Adipose tissue (tissue), 3 donors: ENCODE results near the gene SOX6. TPM values are rescaled to one million over a fixed set of nuclear protein-coding genes. Genes with fewer than 3 reads are reported as not detected.

Experiments
- H3K27ac ChIP-seq: one replicate; pipeline ENCODE4 v1.5.1; 2013; ENCODE audit warnings: low read depth, low read length
- WGBS, 3 donors: extraction: QIAGEN DNeasy Blood & Tissue Kit; methylation state at CpG; one replicate each; pipeline ENCODE4 v1.1.7; 2013; 5-methylcytosine and 5-hydroxymethylcytosine counted together
- polyA plus RNA-seq, 3 donors: library from polyadenylated mRNA; stranded (reverse); fragments of 200-250 nt; gene quantifications; one replicate each; pipeline ENCODE4 v1.2.3, GENCODE V29; 2013
- donor health status: healthy with polysubstance abuse.
- donor health status: Bipolar disorder and iron deficiency.
- donor health status: healthy.

SOX6 gene
- polyA plus RNA-seq, 3 donors = 1.3 to 3.2 (median 1.7) TPM

DNA sequence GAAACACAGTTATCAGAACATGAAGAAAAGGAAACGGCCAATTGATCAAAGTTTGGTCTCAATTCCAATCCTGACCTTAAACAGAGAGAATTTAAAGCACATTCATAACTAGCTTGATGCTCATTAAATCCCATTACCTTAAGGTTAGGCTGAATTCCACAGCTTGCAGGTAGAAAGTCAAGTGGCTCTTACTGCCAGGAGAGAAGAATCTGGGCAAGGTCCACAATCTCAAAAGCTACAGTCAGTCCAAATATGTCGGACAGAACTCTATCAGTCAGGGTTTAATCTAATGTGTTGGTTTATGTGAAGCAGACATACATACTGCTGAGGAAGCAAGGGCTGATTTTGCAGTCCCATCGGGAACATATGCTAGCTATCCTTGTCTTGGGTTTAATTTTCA lies 348.8 kb downstream of the SOX6 start:
- 88 to 98% (median 94%) methylated on average over 3 of the region's 3 CpGs for WGBS, 3 donors
- no peak overlapping the region for H3K27ac ChIP-seq

DNA sequence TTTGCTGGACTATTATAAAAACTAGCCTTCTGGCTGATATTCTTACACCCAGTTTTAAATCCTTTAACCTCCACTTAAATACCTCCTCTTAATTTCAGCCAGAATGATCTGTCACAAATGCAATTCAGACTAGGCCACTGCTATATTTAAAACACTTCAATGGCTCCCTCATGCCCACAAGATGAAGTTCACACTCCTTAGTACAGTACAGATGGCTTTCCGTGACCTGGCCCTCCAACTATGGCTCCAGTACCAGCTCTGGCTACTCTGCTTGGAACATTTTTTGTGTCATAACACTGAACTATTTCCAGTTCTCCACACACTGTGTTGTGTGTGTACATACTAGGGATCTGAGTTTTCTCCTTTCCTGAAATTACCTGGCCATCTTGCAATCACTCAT lies 353.4 kb downstream of the SOX6 start:
- WGBS, 3 donors = 96 to 100% (median 98%) methylated on average over 1 of the region's 1 CpG
- no peak overlapping the region for H3K27ac ChIP-seq

DNA sequence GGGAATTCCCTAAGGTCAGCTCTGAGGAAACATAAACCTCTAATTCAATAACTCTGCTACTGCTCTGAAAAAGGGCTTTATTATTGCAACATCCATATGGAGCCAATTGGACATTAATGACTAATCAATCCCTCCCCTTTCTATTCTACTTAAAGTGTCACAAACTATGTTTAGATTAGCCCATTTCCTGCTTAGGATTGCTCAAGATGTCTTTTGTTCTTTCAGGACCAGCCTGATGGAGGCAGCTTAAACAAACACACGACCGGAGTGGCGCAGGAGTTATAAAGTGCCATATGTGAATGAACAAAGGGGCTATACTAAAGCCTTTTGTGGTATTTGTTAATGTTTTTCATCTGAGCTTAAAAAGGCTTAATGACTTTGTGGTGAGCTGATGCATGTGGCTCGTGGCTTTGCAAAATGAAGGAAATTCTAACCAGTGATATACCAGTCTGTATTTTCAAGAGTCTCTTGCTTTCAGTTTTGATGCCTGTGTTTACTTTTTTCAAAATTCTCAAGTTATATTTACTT lies 354.4 kb downstream of the SOX6 start:
- no peak overlapping the region for H3K27ac ChIP-seq
- WGBS, 3 donors = 39 to 51% (median 50%) methylated on average over 4 of the region's 4 CpGs

DNA sequence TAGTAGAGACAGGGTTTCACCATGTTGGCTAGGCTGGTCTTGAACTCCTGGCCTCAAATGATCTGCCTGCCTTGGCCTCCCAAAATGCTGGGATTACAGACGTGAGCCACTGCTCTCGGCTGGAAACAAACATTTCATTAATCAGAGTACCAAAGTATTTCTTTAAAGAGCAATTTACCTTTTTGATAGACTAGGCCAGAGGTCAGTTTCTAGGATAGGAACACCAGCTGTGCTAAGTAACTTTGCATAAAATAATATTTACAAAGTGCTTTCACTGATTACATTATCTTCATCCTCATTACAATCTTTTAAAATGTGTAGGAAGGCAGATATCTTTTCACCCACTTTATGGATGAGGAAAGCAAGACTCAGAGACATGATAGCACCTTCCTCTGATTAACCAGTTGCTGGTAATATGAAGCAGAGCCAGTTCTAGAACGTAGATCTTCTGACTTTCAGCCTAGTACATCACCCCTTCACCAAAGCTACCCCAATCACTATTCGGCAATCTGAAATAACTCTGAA lies 355.2 kb downstream of the SOX6 start:
- 41 to 92% (median 84%) methylated on average over 4 of the region's 4 CpGs for WGBS, 3 donors
- no peak overlapping the region for H3K27ac ChIP-seq

DNA sequence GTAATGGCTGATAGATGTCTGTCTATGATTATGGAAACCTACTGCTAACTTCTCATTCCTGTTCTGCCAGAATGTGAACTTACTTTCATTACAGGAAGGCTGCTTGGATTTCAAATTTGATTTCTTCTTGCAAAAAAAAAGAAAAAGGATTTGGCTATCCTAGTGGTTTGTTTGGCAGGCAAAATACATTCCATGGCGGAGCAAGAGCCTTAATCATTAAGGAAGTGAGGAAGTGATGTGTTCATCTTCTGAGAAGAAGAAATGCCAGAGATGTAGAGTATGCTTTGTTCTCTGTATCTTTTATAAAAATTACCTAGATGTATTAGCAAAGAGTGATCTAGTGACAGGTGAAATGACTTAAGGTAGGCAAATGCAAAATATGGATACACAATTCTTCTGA lies 356.3 kb downstream of the SOX6 start:
- H3K27ac ChIP-seq = no peak overlapping the region

DNA sequence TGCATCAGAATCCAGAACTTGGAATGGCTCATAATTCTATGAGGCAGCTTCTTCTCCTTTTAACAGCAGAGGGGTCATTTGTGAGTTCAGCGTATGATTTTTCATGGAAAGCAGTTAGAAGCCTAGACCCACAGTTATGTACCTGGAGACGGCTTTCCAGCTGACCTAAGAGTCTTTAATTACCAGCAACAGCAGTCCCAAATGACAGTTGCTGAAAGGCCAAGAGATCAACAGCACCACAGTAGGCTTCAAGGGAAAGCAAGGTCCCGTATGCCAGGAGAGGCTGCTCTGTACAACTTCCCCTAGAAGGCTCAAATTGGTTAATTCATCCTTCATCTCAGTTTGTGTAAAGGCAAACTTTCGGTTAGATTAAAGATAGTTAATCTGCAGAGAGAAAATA lies 363.0 kb downstream of the SOX6 start:
- 94 to 95% (median 95%) methylated on average over 4 of the region's 4 CpGs for WGBS, 3 donors
- H3K27ac ChIP-seq = no peak overlapping the region

More for the DNA sequence above, 356.3 kb downstream of the SOX6 start:
- WGBS, 3 donors = 52 to 85% (median 56%) methylated on average over 1 of the region's 1 CpG

DNA sequence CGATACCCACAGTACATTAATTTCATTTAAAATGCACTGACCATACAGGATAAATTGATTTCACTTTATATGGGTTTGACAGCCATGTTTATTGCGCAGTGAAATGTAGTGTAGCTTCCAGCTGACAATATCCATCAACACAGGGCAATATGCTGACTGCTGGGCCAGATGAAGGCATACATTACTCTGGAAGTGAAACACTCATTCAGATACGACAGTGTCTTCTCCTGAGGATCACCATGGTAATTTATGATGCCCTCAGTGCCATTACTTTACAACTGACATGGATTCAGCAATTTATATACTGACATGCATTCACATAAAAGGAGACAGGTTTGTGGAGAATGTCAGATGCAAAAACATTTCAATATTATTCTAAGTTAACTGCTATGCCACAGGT lies 365.1 kb downstream of the SOX6 start:
- WGBS, 3 donors = 95 to 97% (median 96%) methylated on average over 3 of the region's 3 CpGs
- no peak overlapping the region for H3K27ac ChIP-seq

DNA sequence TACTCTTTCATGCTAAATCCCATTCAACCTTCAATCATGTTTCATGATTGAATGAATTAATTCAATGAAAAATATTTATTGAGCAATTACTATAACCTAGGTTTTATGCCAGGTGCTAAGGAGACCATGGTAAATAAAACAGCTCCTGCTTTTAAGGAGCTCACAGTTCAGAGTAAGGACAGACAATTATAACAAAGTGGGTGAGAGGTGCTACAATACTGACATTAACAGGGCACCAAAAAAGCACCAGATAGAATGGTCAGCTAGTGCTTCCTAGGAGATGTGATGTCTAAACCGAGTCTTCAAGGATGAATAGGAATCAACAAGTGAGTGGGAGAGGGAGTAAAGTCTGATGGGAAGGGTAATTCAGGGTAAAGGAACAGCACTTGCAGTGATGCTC lies 366.7 kb downstream of the SOX6 start:
- WGBS, 3 donors = 88 to 95% (median 93%) methylated on average over 1 of the region's 1 CpG
- no peak overlapping the region for H3K27ac ChIP-seq

DNA sequence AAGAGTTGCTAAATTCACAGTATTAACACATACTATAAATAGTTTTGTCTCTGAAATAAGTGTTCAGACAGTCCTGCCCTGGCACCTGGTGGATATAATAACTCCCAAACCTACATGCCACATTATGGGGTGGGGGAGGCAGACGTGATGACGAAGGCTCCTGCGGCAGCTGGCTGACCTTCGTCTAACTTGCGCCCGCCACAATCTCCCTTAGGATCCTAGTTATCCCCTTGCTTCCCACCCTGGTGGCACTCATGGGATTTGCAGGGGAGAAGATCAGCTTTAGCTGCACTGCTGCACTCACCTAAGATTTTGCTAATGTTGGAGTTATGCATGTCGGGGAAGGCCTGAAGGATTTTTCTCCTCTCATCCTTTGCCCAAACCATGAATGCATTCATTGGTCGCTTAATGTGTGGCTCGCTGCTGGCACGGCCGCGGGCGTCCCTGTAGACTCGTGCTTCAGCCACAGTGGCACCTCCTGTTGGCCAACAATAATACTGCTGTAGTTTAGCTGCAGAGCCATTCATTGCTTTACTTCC lies 367.6 kb downstream of the SOX6 start:
- H3K27ac ChIP-seq = no peak overlapping the region
- WGBS, 3 donors = 86 to 92% (median 87%) methylated on average over 14 of the region's 14 CpGs

DNA sequence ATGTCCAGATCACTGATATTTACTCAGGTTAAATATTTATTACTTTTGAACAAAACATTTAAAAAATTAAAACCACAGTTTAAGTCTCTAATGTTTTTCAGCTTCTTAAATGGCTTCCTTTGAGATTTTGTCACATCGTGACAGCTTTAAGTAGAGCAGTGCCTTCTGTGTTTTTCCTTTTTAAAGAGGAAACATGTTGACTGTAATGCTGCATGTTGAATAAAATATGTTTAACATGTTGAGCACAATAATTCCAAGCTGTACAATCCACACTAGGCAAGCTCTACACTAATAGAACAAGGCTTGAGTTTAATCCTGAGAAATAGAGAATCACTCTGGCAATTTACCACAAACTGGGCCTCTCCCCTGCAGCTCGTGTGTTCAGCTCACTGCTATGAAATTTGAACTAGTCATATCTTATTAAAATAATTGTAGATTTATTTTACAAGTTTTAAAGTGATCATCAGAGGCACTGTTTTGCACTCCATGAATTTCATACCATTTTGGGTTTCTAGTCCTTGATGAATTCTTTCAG lies 368.3 kb downstream of the SOX6 start:
- H3K27ac ChIP-seq = no peak overlapping the region
- 53 to 75% (median 58%) methylated on average over 2 of the region's 2 CpGs for whole genome bisulfite sequencing, 3 donors

DNA sequence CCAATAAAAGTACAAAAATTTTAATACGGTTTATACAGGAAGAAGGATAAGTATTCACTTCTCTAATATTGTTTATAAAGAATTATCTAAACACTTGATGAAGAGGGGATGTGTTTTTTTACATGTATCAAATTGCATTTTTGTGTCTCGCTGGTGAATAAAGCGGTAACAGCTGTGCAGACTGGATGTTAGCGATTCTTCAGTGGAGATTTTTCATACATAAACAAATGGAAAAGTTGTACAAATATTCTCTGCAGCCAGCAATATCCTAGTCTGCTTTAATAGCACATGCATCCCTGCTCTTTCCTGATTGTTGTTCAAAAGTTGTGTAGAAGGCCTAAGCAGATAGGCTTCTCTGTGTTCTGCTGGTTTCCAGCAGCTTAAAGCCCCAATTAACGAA lies 369.3 kb downstream of the SOX6 start:
- no peak overlapping the region for H3K27ac ChIP-seq

DNA sequence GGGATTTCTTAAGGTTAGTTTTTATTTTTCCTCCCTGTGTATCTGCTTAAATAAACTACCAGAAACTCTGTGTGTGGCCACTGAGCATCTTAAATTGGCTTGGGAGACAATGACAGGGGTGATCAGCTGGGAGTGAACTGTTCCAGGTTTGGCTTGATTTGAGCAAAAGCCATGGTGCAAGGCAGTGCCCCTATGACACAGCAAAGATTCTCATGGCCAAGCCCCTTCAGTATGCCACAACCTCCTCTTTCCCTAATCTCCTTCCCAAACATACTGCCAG lies 370.5 kb downstream of the SOX6 start:
- H3K27ac ChIP-seq = no peak overlapping the region

More for the DNA sequence above, 369.3 kb downstream of the SOX6 start:
- WGBS, 3 donors = 86 to 92% (median 87%) methylated on average over 5 of the region's 5 CpGs

DNA sequence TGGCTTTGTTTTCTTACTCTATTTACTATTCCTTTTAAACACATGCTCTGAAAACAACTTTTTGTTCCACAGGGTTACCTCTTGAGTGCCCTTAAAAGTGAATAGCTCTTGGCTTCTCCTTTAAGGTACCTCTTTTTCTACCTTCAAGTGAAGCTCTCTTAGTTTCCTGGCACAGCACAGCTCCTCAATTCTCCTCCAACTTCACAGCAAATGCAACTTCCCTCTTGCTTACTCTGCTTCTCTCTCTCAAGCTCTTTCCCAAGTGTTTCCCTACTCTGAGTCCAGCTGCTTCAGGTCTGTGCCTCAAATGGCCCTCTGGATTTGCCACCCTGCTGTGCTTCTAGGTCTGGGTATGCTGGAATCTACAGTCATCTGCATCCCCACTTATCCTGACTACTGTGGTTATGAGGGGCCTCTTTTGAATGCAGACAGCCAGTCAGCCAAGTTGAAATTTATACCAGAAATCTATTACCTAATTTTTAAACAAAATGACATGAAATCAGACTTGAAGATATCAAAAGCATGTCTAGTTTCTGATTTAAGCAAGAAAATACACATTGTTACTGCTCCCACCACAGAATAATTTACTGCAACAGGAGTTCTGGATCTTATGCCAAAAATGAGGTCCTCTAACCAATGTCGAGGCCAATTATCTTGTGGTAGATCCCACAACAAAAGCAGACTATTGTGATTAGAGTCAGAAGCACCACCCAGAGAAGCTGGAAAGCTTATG lies 371.1 kb downstream of the SOX6 start:
- 51 to 89% (median 63%) methylated on average over 1 of the region's 1 CpG for WGBS, 3 donors
- H3K27ac ChIP-seq = no peak overlapping the region

DNA sequence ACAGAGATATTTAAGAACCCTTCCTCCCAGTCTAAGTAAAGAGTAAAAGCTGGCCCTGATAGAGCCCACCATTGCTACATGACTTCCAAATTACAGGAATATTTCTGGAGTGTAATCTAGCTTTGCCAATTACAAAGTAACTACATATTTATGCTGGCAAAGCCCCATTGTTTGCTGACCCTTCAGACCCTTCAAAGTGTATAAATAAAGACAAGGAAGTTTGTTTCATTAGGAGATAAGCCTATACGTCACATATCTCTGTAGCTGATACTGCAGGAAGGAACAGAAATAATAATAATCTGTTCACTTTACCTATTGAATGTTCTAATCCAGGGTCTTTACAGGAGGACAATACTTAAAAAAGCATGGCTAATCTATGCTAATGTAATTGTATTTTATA lies 375.1 kb downstream of the SOX6 start:
- 35 to 91% (median 91%) methylated on average over 1 of the region's 1 CpG for WGBS, 3 donors
- no peak overlapping the region for H3K27ac ChIP-seq

DNA sequence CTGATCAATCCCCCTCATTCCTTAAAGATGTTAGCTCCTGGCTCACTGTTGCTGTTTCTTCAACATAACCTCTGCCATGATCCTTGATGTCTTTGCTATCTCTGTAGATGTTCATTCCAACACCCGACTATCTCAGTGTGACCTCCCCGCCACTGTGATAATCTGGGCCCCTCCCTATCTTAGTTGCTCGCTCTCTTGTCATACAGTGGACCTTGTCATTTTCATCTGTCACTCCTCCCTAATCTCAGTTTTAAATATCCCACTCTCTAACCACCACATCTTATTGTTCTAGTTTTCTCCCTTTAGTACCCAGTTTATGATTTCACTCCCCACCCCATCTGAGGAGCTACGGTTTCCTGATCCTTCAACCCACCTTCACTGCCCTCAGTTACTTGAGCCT lies 379.2 kb downstream of the SOX6 start:
- 84 to 98% (median 95%) methylated on average over 4 of the region's 4 CpGs for WGBS, 3 donors
- H3K27ac ChIP-seq = no peak overlapping the region

DNA sequence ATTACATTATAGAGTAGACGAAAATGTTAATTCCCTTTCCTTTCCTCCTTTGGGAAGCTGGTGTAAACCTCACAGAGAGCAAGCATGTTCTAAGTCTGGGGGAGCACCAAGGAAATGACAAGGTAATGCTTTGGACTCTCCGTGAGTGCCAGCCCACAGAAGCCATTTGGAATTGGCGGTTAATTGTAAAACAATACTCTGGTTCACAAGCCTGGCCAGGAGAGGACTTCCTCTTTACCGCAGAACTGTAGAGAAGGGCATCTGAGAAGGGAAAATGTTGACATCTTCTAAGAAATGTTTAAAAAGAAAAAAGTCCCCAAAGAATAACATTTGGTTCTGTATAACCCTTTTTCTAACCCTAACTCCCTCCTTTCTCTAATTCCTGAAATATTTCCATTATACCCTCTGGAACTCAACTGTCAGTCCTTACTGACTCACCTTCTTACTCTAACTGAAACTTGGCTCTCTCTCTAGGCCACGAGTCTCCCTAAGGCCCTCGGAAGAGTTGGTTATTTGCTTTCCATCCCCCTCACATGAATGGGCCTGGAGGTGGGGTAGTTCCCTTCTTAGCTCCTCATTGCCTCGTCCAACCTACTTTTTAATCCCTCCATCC lies 379.8 kb downstream of the SOX6 start:
- H3K27ac ChIP-seq = no peak overlapping the region
- WGBS, 3 donors = 65 to 90% (median 69%) methylated on average over 7 of the region's 7 CpGs

DNA sequence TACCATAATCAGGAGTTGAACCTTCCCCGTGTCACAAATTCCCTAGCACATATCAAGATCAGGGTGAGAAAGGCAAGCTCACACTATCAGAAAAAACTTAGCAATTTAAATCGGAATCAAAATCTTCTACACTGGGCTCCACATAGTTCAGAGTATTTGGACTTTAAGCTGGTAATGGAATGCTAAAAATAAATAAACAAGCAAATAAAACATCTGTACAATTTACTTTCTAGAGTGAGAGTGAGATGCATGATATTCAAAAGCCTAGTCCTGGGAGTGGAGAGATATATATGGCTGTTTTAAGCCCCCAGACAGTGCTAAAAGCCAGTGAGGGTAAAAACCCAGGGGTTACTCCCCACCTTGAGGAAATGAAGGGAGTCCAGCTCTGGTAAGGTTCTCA lies 380.6 kb downstream of the SOX6 start:
- WGBS, 3 donors = 34 to 91% (median 64%) methylated on average over 2 of the region's 2 CpGs
- H3K27ac ChIP-seq = no peak overlapping the region

DNA sequence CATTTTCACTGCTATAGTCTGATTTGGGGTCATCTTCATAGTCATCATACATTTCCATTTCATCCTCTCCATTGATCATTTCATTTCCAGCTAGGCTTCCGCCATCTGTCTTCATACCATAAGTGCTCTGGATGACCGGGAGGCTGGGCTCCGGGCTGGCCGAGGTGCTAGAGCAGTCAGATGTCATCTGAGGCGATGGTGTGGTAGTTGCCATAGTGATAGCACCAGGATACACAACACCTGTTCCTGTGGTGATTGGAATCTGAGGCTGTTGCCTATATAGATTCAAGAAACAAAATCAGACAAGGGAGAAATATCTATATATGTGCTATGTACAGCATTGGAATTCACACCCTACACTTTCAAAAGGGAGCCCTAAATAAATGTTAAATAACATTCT lies 383.5 kb downstream of the SOX6 start:
- 88% methylated on average over 5 of the region's 5 CpGs for WGBS, 3 donors
- no peak overlapping the region for H3K27ac ChIP-seq

DNA sequence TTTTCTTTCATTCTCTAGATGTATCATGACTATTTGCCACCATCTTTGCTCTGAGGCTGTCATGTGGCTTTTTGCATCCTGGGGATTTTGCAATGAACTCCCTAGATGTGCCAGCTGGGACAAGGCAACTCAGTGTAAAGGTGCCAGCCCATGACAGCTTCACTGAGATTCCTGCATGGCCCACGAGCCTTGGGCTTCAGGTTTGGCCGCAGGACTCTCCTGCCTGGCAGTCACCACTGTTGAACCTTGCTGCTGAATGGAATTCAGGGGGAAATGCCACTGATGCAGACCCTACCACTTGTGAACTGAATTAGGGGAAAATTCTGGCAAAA lies 385.2 kb downstream of the SOX6 start:
- H3K27ac ChIP-seq = no peak overlapping the region
- WGBS, 3 donors = 73 to 96% (median 86%) methylated on average over 2 of the region's 2 CpGs
